Astrocyte (in vitro differentiated cells and primary cell): Measurements from ENCODE around the gene CNTRL. TPM values are rescaled to one million over a fixed set of nuclear protein-coding genes. Genes with fewer than 3 reads are reported as not detected.
"Not testable (repeated sequence)": the region's sequence is repeated elsewhere in the genome, so short reads cannot be mapped to it uniquely, and the experiment has no call there.

Experiments
- DNase-seq: peaks from one replicate; pipeline ENCODE4 v3.0.0-alpha.2; 2010; ENCODE audit warnings: low read depth
- FAIRE-seq: peaks from 2 replicates; lab custom pipeline; 2011; peaks lifted over from hg19 to GRCh38; lab: Jason Lieb, UNC
- H2AFZ ChIP-seq: 2 replicates; pipeline ENCODE4 v1.6.0; 2012; ENCODE audit warnings: low read depth, low read length, inconsistent platforms
- H3K27ac ChIP-seq: 2 replicates; pipeline ENCODE4 v1.5.1; 2011; ENCODE audit warnings: low read depth, low read length, inconsistent platforms
- H3K27me3 ChIP-seq: 2 replicates; pipeline ENCODE4 v1.6.0; 2011; ENCODE audit warnings: low read length, inconsistent platforms; ENCODE audit not compliant: insufficient read depth
- H3K36me3 ChIP-seq: 2 replicates; pipeline ENCODE4 v1.5.1; 2011; ENCODE audit warnings: low read length, inconsistent platforms; ENCODE audit not compliant: insufficient read depth
- H3K4me1 ChIP-seq: 2 replicates; pipeline ENCODE4 v1.5.1; 2011; ENCODE audit warnings: low read length, inconsistent platforms; ENCODE audit not compliant: insufficient read depth
- H3K4me2 ChIP-seq: 2 replicates; pipeline ENCODE4 v1.6.0; 2012; ENCODE audit warnings: low read length, inconsistent platforms
- H3K4me3 ChIP-seq: 2 replicates; pipeline ENCODE4 v1.5.1; 2011; ENCODE audit warnings: low read depth, mild to moderate bottlenecking, low read length, inconsistent platforms; ENCODE audit not compliant: insufficient read depth
- H3K79me2 ChIP-seq: 2 replicates; pipeline ENCODE4 v1.6.0; 2012; ENCODE audit warnings: mild to moderate bottlenecking, low read length, inconsistent platforms; ENCODE audit not compliant: insufficient read depth
- H3K9ac ChIP-seq: 2 replicates; pipeline ENCODE4 v1.6.0; 2012; ENCODE audit warnings: mild to moderate bottlenecking, low read length, inconsistent platforms
- H3K9me3 ChIP-seq: 2 replicates; pipeline ENCODE4 v1.5.1; 2012; ENCODE audit warnings: low read depth, mild to moderate bottlenecking, low read length, inconsistent platforms; ENCODE audit not compliant: insufficient read depth
- H4K20me1 ChIP-seq: 2 replicates; pipeline ENCODE4 v1.6.0; 2012; ENCODE audit warnings: low read length, inconsistent platforms; ENCODE audit not compliant: insufficient read depth
- H3K27ac Mint-ChIP-seq: one replicate; pipeline ENCODE4 v1.8.0; 2021; ENCODE audit warnings: mild to moderate bottlenecking, mixed read lengths; ENCODE audit not compliant: unreplicated experiment
- H3K27me3 Mint-ChIP-seq: one replicate; pipeline ENCODE4 v1.8.0; 2021; ENCODE audit warnings: low read depth, mixed read lengths; ENCODE audit not compliant: unreplicated experiment
- H3K36me3 Mint-ChIP-seq: one replicate; pipeline ENCODE4 v1.8.0; 2021; ENCODE audit warnings: low read depth, mixed read lengths; ENCODE audit not compliant: unreplicated experiment
- H3K4me1 Mint-ChIP-seq: one replicate; pipeline ENCODE4 v1.8.0; 2021; ENCODE audit warnings: low read depth, mixed read lengths; ENCODE audit not compliant: unreplicated experiment
- H3K4me3 Mint-ChIP-seq: one replicate; pipeline ENCODE4 v1.8.0; 2021; ENCODE audit warnings: mild to moderate bottlenecking, moderate library complexity, mixed read lengths; ENCODE audit not compliant: unreplicated experiment
- H3K9me3 Mint-ChIP-seq: one replicate; pipeline ENCODE4 v1.8.0; 2021; ENCODE audit warnings: mild to moderate bottlenecking, mixed read lengths; ENCODE audit not compliant: unreplicated experiment
- EZH2 ChIP-seq: IDR thresholded peaks from 2 replicates; pipeline ENCODE4 v1.6.1; 2012; ENCODE audit warnings: mild to moderate bottlenecking, low read length, inconsistent platforms; ENCODE audit not compliant: insufficient read depth
- total RNA-seq: library from RNA; stranded (reverse); gene quantifications from 2 replicates; pipeline ENCODE4 v1.2.1, GENCODE V29; 2021
- TF ChIP-seq, protein P1 (sequence below): IDR thresholded peaks from 2 replicates; pipeline ENCODE4 v1.5.1; 2011; ENCODE audit warnings: low read depth, mild to moderate bottlenecking, inconsistent platforms, low read length, moderate library complexity; ENCODE audit not compliant: insufficient read depth

CNTRL gene
- total RNA-seq, 1 donor from 2014 or later: 4.4 TPM

DNA sequence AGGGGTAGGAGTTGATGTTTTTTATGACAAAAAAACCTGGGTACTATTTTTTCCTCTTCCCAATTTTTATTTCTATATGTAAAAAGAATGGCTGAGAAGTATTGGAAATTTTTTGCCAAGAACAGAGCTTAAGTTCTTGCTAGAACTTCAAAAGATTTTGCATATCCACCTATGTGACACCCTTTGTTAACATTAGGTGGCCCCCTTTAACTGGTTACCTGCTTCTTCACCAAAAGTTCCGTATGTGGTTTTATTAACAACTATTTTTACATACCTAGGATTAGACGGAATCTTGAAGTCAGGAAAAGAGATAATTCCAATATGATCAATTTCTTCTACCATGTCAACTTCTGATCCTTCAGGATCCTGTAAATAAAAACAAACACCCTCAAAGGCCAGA, 40.2 kb upstream of the CNTRL start:
- H3K9me3 ChIP-seq: no peaks in the 10 kb centered on the region
- Mint-ChIP-seq H3K36me3 (no peaks in the 10 kb centered on the region), H3K27me3 (no peaks in the 10 kb centered on the region), H3K4me3 (no peak overlapping the region), H3K27ac (no peak overlapping the region), H3K9me3 (peaks cover 3% of the 10 kb centered on the region), H3K4me1 (no peaks in the 10 kb centered on the region)
- no peaks in the 10 kb centered on the region for H4K20me1 ChIP-seq
- DNase-seq: no peak
- H2AFZ ChIP-seq: no peak overlapping the region
- H3K79me2 ChIP-seq: no peaks in the 10 kb centered on the region
- H3K4me3 ChIP-seq: no peak overlapping the region
- no peaks in the 10 kb centered on the region for H3K4me1 ChIP-seq
- no peak overlapping the region for H3K27ac ChIP-seq
- H3K4me2 ChIP-seq: no peak overlapping the region
- no peak for FAIRE-seq
- H3K27me3 ChIP-seq: no peaks in the 10 kb centered on the region
- H3K36me3 ChIP-seq: no peaks in the 10 kb centered on the region
- TF ChIP-seq, protein P1, sequence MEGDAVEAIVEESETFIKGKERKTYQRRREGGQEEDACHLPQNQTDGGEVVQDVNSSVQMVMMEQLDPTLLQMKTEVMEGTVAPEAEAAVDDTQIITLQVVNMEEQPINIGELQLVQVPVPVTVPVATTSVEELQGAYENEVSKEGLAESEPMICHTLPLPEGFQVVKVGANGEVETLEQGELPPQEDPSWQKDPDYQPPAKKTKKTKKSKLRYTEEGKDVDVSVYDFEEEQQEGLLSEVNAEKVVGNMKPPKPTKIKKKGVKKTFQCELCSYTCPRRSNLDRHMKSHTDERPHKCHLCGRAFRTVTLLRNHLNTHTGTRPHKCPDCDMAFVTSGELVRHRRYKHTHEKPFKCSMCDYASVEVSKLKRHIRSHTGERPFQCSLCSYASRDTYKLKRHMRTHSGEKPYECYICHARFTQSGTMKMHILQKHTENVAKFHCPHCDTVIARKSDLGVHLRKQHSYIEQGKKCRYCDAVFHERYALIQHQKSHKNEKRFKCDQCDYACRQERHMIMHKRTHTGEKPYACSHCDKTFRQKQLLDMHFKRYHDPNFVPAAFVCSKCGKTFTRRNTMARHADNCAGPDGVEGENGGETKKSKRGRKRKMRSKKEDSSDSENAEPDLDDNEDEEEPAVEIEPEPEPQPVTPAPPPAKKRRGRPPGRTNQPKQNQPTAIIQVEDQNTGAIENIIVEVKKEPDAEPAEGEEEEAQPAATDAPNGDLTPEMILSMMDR: no peak
- no peak for TF ChIP-seq EZH2
- no peak overlapping the region for H3K9ac ChIP-seq

DNA sequence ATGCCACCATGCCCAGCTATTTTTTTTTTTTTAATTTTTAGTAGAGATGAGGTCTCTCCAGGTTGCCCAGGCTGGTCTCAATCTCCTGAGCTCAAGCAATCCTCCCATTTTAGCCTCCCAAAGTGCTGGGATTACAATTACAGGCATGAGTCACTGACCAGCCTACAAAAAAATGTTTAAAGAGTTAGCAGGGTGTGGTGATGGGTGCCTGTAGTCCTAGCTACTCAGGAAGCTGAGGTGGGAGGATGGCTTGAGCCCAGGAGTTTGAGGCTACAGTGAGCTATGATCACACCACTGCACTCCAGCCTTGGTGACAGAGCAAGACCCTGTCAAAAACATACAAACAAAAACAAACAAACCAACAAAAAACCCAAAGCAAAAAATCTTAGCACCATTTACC, 39.0 kb upstream of the CNTRL start:
- H3K4me3 Mint-ChIP-seq, H3K27me3 Mint-ChIP-seq, FAIRE-seq, H4K20me1 ChIP-seq, H3K4me1 ChIP-seq, H3K79me2 ChIP-seq, H3K9me3 Mint-ChIP-seq, H2AFZ ChIP-seq, H3K36me3 ChIP-seq, H3K27me3 ChIP-seq, H3K4me3 ChIP-seq, H3K4me2 ChIP-seq, H3K4me1 Mint-ChIP-seq, H3K27ac ChIP-seq, DNase-seq, H3K9ac ChIP-seq, H3K27ac Mint-ChIP-seq, H3K36me3 Mint-ChIP-seq, H3K9me3 ChIP-seq: not testable (repeated sequence)

DNA sequence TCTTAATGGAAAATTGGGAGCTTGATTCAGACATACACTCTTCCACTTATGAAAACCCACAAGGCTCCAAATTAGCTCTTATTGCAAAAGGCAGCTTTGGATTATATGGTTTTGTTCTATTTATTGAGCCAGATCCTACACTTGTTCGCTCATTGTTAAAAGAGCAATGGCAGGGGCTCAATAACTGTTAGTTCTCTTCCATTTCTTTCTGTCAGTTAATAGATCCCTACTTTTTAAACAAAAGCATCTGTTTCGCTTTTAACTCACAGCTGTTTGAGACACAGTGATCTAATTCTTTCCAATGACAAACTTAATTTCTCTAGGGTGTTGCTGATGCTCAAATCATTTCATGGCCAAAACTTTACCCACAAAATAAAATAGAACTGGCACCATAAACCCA, 36.4 kb upstream of the CNTRL start:
- Mint-ChIP-seq H3K9me3 (peaks cover 3% of the 10 kb centered on the region), H3K36me3 (no peaks in the 10 kb centered on the region), H3K27me3 (no peaks in the 10 kb centered on the region), H3K4me1 (no peaks in the 10 kb centered on the region), H3K4me3 (no peak overlapping the region), H3K27ac (no peak overlapping the region)
- Histone ChIP-seq H4K20me1 (no peaks in the 10 kb centered on the region), H3K9ac (no peak overlapping the region), H3K27ac (no peak overlapping the region), H3K79me2 (no peaks in the 10 kb centered on the region), H3K36me3 (no peaks in the 10 kb centered on the region), H3K9me3 (no peaks in the 10 kb centered on the region), H3K4me3 (no peak overlapping the region), H2AFZ (no peak overlapping the region), H3K4me2 (no peak overlapping the region), H3K27me3 (no peaks in the 10 kb centered on the region), H3K4me1 (no peaks in the 10 kb centered on the region)
- TF ChIP-seq, protein P1: no peak
- TF ChIP-seq EZH2: no peak
- DNase-seq: no peak
- no peak for FAIRE-seq
